ENCODE results near the gene KCTD10.
A peak's percentile ranks its signal among the peaks of the same experiment; 100 is the strongest.
"Not testable (repeated sequence)": the region's sequence is repeated elsewhere in the genome, so short reads cannot be mapped to it uniquely, and the experiment has no call there.

KCTD10 gene

GRCh38 chr12:109449845-109450532 lies 27.1 kb downstream of the KCTD10 start:
- DNase-seq (ENCODE audit: low read depth in 2 of 2, low spot score in 1 of 2) = no peak

DNA sequence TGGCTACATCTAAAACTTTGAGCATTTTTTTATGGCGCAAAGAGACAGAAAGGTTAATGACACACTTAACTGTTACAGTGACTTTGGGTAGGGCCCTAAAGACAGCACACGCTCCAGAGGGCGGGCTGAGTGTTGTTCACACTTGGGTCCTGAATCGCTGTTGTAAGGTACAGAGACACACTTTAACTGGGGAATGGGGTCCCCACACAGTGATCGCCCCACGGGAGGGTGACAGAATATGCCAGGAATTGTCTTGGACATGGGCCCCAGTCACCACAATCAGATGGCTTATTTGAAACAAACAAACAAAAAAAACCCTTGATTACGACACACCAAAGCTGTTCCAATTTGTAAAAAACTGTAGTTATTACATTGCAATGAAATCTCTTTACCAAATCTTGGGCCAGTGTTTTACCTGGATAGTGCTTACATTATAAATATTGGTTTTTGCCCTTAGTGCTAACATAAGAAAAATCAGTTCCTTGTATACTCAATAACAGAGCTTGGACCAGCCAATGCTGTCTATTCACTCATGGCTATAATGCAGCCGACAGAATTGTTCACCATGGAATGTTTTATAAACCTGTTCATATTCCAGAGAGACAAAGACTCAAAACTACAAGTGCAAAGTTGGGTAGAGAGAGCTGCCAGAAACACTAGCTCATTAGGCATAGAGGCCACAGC lies 28.3 kb downstream of the KCTD10 start:
- no peak for DNase-seq (ENCODE audit: low read depth in 2 of 2, low spot score in 1 of 2)

DNA sequence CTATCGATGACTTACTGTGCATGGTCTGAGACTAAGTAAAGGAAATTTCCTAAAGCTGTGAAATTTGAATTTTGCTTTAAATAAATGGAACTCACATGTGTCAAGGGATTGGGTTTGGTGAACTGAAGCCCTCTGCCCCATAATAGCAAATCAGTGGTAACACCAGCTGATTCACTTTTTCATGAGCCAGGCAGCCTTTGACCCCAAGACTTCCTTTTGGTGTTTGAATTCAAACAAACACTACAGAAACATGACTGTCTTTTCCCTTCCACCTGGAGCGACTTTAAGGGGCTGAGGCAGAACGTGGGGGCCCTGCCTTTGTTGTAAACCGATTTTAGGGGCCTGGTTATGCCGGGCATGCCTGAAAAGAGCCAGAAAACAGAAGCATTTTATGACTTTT lies 28.8 kb downstream of the KCTD10 start:
- DNase-seq (ENCODE audit: low read depth in 2 of 2, low spot score in 1 of 2) = no peak

- DNase-seq (ENCODE audit: low read depth in 2 of 2, low spot score in 1 of 2) = no peak
Observed at GRCh38 chr12:109447482-109447881, 29.6 kb downstream of the KCTD10 start.

- DNase-seq (ENCODE audit: low read depth in 2 of 2, low spot score in 1 of 2) = no peak
Observed at GRCh38 chr12:109446869-109447268, 30.2 kb downstream of the KCTD10 start.

DNA sequence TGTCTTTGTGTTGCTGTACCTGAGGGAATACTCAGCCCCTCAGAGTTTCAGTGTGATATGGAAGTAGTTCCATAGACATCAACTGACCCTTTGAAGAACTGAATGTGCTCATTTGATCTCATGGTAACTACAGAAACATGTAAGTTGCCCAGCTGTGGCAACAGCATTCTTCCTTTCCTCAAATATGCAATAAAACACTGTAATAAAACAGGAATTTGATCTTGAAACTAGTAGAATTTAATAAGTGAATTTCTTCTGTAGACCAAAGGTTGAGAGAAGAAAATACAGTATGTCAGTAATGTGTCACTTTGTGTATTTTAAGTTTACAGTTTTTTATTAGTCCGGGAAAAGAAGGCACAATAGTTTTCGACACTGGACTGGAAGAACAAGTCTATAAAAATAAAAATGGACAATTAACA lies 31.9 kb downstream of the KCTD10 start:
- no peak for DNase-seq (ENCODE audit: low read depth in 2 of 2, low spot score in 1 of 2)

- no peak for DNase-seq (ENCODE audit: low read depth in 2 of 2, low spot score in 1 of 2)
Observed at GRCh38 chr12:109444259-109444658, 32.8 kb downstream of the KCTD10 start.

DNA sequence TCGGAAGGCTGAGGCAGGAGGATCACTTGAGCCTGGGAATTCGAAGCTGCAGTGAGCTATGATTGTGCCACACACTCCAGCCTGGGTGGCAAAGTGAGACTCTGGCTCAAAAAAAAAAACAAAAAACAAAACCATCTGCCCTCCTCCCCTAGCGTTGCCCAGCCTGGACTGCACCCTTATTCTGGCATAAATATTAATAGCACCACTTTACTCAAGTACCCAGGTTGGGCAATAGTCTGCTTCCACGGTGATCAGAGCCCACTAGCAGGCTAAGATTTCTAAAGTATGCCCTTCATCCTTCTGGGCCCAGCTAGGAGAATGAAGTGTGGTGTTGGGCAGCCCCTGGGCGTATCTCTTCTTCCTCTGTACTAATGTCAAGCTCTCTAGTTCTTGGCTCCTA lies 33.3 kb downstream of the KCTD10 start:
- DNase-seq (ENCODE audit: low read depth in 2 of 2, low spot score in 1 of 2) = no peak

GRCh38 chr12:109440851-109441490 lies 36.1 kb downstream of the KCTD10 start:
- DNase-seq (ENCODE audit: low read depth in 2 of 2, low spot score in 1 of 2) = no peak

DNA sequence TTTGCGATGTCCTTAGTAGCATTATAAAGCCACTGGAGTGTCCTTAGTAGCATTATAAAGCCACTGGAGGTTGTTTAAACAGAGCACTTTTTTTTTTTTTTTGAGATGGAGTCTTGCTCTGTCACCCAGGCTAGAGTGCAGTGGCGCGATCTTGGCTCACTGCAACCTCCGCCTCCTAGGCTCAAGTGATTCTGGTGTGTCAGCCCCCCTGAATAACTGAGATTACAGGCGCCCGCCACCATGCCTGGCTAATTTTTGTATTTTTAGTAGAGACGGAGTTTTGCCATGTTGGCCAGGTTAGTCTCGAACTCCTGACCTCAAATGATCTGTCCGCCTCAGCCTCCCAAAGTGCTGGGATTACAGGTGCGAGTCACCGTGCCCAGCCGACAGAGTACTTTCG lies 37.1 kb downstream of the KCTD10 start:
- DNase-seq (ENCODE audit: low read depth in 2 of 2, low spot score in 1 of 2) = not testable (repeated sequence)

GRCh38 chr12:109439181-109439580 lies 37.9 kb downstream of the KCTD10 start:
- no peak for DNase-seq (ENCODE audit: low read depth in 2 of 2, low spot score in 1 of 2)

GRCh38 chr12:109436188-109436560 lies 40.9 kb downstream of the KCTD10 start:
- no peak for DNase-seq (ENCODE audit: low read depth in 2 of 2, low spot score in 1 of 2)

- no peak for DNase-seq (ENCODE audit: low read depth in 2 of 2, low spot score in 1 of 2)
Observed at GRCh38 chr12:109435428-109436187, 41.5 kb downstream of the KCTD10 start.

GRCh38 chr12:109434582-109434981 lies 42.5 kb downstream of the KCTD10 start:
- no peak for DNase-seq (ENCODE audit: low read depth in 2 of 2, low spot score in 1 of 2)

- no peak for DNase-seq (ENCODE audit: low read depth in 2 of 2, low spot score in 1 of 2)
Observed at GRCh38 chr12:109433618-109434017, 43.5 kb downstream of the KCTD10 start.

GRCh38 chr12:109432842-109433304 lies 44.2 kb downstream of the KCTD10 start:
- DNase-seq (ENCODE audit: low read depth in 2 of 2, low spot score in 1 of 2) = peak; percentile 22 to 47

DNA sequence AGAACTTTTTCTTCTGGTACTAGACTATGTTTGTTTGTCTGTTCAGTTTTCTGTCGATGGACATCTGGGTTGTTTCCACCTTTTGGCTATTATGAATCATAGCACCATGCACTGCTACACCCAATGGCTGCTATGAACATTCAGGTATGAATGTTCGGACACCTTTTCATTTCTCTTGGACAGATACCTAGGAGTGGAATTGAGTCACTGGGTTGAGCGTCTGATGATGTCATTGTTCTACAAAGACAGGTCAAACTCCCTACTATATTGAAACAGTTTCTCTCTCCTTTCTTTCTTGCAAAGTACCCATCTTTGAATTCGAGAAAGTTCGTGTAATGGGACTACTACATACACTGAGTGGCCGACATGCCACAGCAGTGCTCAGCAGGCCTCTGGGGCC lies 44.7 kb downstream of the KCTD10 start:
- no peak for DNase-seq (ENCODE audit: low read depth in 2 of 2, low spot score in 1 of 2)

- DNase-seq (ENCODE audit: low read depth in 2 of 2, low spot score in 1 of 2) = no peak
Observed at GRCh38 chr12:109430244-109430643, 46.9 kb downstream of the KCTD10 start.

- DNase-seq (ENCODE audit: low read depth in 2 of 2, low spot score in 1 of 2) = not testable (repeated sequence)
Observed at GRCh38 chr12:109428804-109429203, 48.3 kb downstream of the KCTD10 start.

DNA sequence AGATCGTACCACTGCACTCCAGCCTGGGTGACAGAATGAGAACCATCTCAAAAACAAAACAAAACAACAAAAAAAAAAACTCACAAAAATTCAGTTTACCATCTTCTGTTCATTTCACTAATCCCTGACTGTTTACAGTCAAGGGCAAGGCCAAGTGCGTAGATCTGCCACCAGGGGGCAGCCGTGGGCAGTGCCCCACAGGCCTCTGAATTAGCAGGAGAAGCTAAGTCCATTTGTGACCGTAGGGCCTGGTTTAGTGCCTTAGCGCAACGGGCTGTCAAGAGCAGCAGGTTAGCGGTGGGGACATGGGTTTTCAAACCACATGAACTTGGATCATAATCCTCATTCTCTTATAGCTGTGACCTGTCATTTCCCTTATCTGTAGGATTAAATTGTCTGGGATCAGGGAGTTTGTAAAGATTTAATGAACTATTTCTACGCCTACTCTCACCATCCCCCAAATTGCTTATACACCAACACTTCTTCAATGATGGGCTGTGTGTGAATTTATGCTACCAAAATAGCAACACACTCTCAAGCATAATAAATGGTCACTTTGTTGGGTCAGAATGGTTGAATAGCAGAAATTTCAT lies 49.0 kb downstream of the KCTD10 start:
- DNase-seq (ENCODE audit: low read depth in 2 of 2, low spot score in 1 of 2) = peak; percentile 47 to 51

GRCh38 chr12:109423392-109423791 lies 53.7 kb downstream of the KCTD10 start:
- DNase-seq (ENCODE audit: low read depth in 2 of 2, low spot score in 1 of 2) = no peak
